Epidermal melanocyte (primary cell): ENCODE results near the gene POU2AF2.

Experiments used
- DNase-seq: peaks from one replicate; pipeline ENCODE4 v3.0.0; 2011; ENCODE audit warnings: low spot score; ENCODE audit not compliant: insufficient read length

POU2AF2 gene

DNA sequence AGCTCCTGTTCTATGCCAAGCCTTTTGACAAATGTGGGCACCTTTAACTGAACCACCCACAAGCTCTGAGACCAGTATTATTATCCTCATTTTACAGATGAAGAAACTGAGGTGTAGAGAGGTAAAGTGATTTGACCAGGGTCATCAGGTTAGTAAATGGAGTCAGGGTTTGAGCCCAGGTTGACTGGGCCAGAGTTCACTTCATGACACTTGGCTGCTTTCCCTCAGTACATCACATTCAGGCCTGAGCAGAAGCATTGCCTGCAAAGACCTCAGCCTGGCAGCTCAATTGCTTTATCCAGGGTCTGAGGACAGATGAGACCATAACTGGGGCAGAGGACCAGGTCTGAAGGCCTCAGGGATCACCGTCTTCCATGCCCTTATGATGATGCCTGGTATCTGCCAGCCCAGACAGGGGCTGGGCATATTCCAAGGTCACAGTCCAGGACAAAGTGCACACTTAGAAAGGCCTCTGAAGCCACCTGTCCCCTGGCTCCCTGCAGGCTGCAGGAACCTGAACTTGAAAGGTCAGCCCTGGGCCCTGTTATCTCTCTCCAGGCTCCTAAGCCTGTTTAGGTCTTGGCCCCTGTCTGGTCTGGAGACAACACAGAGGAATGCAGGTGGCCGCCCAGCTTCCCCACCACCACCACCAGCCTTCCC lies 84.8 kb downstream of the POU2AF2 start:
- DNase-seq: no peak

DNA sequence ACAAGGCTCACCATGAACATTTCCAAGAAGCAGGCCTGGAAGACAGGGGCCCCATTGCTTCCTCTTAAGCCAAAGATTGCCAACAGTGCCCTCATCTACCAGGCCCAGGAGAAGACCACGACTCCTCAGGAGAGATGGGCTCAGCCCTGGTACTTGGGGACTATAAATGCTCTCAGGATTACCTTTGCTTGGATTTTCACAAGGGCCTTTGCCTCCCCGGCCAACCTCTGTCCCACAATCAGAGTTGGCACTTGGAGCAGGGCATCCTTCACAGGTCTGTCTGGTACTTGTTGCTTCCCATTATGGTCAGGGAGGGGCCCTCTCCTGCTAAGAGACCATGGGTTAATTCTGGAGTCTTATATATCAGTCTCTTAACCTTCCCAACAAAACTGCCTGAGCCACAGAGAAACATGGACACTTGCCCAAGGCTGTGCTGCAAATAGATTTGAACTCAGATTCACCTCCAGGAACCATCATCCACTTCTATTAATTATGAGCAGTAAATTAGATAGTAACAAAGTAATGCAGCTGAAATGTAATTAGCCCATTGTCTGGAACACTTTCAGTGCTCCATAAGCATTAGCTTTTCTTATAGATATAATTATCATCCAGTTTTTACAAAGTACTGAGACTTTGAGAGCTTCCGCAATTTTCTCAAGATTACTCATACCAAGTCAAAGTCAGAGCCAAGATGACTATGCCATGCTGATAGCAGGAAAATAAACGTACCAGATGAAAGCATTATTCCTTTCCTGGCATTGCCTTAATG lies 86.4 kb downstream of the POU2AF2 start:
- DNase-seq: no peak

DNA sequence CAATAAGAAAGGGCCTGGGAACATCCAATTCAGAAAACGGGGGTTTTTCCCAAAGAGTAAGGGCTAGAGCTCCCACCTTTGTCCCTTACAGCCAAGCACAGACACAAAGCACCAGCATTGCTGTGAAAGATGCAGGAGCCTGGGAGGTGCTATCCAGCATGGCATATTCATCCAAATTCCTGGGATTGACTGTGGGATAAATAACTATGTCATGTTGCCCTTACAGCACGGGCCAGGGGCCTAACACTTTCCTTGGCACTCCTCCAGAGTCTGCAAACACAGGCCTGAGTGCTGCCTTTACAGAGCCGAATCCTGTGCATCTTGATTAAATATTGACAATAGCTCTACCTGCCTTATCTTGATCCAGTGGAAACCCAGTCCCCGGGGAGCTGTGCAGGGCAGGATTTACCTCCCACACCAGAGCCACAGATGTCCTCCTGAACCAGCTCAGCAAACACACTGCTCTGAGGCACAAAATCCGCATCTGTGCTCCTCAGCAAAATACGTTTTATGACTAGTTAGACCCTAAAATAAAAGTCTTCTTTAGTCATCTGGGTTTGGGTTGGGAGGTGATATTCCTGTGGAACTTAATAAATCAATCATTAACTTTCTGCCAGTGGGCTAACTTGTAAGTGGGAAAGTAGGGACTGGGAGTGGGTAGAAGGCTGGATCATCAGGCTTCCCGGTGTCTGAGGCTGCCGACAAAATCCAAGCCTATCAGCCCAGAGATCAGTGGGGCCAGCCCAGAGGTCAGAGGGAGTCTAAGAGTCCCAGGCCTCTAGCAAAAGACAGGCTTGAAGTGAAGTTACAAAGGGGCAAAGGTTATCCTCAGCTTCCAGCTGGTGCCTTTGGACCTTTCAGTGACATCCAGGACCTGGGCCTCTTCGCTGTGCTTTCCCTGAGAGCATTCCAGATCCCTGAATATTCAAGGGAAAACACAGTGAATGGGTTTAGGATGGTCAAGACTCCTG lies 89.3 kb downstream of the POU2AF2 start:
- DNase-seq: no peak

DNA sequence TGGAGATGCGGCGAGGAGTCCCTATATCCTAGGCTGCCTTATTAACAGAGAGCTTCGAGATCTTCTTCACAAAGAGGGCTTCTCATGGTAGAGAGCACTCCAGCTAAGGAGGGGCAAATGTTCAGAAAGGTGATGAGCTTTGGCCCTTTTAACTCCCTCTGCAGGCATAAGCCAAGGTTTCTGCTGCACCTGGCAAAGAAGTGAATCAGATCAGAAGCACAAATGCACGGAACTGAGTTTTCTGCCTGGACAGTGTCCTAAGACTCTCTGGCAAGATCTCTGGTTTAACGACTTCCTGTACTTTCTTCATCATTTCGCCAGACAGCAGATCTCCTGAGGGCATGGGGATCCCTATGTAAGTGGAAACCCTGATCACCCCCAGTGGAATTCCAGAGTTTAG lies 90.0 kb downstream of the POU2AF2 start:
- DNase-seq: no peak
